Frontal cortex (tissue), 4 donors: ENCODE data around the gene ZNF546. TPM values are rescaled to one million over a fixed set of nuclear protein-coding genes. Genes with fewer than 3 reads are reported as not detected.
"Not testable (repeated sequence)": the region's sequence is repeated elsewhere in the genome, so short reads cannot be mapped to it uniquely, and the experiment has no call there.

Experiments
- DNase-seq, 2 donors: peaks; one replicate each; pipeline ENCODE4 v3.0.0; 2012; ENCODE audit warnings: low spot score in 2 of 2
- FAIRE-seq: peaks from 2 replicates; lab custom pipeline; 2012; peaks lifted over from hg19 to GRCh38; lab: Jason Lieb, UNC
- total RNA-seq: library from RNA; depleted of rRNA; stranded (reverse); fragments of >200 nt; gene quantifications from one replicate; pipeline ENCODE4 v1.2.3, GENCODE V29; 2014
- donor health status: control.
- donor health status: control.
- donor health status: control.

Gene ZNF546
- total RNA-seq, 1 donor from 2014 or later: 15.9 TPM

DNA sequence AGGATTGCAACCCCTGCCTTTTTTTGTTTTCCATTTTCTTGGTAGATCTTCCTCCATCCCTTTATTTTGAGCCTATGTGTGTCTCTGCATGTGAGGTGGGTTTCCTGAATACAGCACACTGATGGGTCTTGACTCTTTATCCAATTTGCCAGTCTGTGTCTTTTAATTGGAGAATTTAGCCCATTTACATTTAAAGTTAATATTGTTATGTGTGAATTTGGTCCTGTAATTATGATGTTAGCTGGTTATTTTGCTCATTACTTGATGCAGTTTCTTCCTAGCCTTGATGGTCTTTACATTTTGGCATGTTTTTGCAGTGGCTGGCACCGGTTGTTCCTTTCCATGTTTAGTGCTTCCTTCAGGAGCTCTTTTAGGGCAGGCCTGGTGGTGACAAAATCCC is 44.9 kb downstream of the ZNF546 start:
- FAIRE-seq: not testable (repeated sequence)

GRCh38 chr19:40053491-40053890 is 56.6 kb downstream of the ZNF546 start:
- no peak for DNase-seq

More for the DNA sequence above, 44.9 kb downstream of the ZNF546 start:
- DNase-seq: not testable (repeated sequence)

DNA sequence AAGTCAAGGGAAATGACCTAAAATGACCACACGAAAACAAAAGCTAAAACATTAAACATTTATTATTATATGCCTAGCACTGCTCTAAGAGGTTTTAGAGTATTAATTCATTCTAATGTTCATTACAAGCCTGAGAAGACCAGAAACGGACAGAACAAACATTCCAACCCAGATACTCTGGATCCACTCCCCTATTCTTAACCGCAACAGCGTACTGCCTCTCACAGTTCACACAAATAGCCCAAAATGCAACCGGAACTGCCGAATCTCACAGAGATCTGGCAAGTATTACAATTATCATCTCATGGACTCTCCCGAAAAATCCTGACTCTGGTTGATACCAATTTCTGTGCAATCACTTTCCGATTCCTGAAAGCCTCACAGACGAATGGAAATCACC is 57.8 kb downstream of the ZNF546 start:
- DNase-seq: no peak

More at GRCh38 chr19:40053491-40053890, 56.6 kb downstream of the ZNF546 start:
- FAIRE-seq: no peak

DNA sequence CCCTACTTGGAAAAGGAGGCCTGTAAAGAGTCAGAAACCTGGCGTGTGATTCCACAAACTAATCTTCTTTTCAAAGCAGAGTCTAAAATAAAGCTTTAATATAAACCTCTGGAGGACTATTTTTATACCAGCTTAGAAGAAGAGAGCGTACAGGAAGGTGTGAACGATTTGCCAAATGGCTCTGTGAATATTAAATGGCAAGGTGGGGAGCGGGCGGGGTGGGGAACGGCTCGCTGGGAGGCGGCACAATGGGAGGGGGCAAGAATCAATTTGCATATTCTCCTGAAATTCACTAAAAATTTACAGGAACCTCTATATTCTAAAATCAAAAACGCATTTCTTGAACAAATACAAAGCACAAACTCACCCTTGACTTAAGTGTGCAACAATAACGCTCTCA is 58.2 kb downstream of the ZNF546 start:
- FAIRE-seq (no peak), DNase-seq (no peak)

More for the DNA sequence above, 57.8 kb downstream of the ZNF546 start:
- no peak for FAIRE-seq

DNA sequence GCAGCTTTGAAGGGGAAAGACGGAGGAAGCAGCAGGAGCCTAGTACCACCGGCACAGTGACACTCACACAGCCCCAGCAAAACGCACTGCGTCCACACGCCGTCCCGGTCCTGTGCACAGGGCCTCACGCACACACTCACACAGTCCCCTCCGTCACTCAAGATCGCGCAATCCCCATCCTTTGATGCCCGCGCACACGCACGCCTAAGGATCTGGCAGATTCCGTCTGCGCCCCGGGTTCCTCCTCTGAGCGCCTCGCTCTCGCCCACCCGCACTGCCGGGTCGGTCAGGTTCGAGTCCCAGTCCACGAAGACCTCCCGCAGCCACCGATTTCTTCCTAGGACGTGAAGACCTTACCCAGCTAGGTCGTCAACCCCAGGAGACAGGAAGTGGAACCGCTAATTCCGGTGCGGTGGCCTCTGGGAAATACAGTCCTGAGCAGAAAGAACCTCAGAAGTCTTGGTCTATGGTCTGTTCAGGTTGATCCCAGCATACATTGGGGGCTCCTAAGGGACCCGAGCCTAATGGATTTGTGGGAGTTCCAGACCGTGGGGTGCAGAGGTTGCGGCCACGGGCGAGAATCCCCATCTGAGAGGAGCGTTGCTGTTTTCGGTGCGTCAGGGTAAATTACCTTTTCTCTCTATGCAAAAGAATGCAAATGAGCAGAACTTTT is 59.1 kb downstream of the ZNF546 start, which contains the start of gene ZNF780B:
ZNF780B (minus strand) TSS at position 400 of the 673 bp plus-strand sequence. CDS start 5,899 bp downstream, outside the sequence.
- DNase-seq (peak; percentile 23 to 50), FAIRE-seq (no peak)

DNA sequence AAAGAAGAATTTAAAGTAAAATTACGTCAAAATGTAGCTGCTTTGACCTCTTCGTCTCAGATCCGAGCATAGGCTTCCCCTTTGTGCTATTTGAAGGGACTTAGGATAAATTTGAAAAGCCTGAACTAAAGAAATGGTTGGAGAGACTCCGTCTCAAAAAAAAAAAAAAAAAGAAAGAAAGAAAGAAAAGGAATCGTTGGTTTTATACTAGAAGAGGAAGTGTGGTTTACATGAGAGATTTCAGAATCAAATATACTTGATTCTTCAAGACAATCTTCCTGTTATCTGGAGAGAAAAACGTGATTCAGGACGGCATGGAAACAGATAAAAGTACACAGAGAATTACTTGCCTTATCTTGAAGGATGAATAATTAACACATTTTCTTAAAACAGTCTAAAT is 59.6 kb downstream of the ZNF546 start:
- FAIRE-seq (no peak), DNase-seq (no peak)

DNA sequence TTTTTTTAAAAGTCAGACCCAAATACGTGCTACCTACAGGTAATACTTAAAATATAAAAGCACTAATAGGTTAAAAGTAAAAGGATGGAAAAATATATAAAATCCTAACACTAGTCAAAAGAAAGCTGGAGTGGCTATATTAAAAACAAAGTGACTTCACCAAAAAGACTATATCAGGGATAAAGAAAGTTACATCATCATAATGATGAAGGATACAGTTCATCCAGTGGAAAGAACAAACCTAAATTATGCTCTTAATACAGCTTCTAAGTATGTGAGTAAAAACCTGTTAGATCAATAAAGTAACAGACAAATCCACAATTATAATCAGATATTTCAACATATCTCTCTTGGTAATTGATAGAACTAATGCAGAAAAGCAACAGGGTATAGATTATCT is 60.3 kb downstream of the ZNF546 start:
- FAIRE-seq: no peak
- DNase-seq: no peak

DNA sequence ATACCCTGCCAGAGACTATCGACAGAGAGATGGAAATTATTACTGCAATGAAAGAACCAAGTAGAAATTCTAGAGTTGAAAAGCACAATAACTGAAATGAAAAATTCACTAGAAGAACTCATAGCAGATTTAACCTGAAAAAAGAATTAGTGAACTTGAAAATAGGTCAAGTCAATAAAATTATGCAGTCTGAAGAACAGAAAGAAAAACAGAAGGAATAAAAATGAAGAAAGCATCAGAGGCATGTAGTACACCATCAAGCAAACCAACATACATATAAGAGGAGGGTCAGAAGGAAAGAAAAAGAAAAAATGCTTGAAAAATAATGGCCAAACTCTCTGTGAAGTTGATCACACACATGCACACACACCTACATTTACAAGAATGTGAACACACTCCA is 62.8 kb downstream of the ZNF546 start:
- no peak for DNase-seq
- no peak for FAIRE-seq

- no peak for FAIRE-seq
- DNase-seq: no peak
Observed at GRCh38 chr19:40070058-40070457, 73.2 kb downstream of the ZNF546 start.

Other genes with a start within 250 kb of the ZNF546 start
- not detected for gene LEUTX, start 218.2 kb upstream of the ZNF546 start, total RNA-seq
- gene DYRK1B, start 162.9 kb upstream of the ZNF546 start, total RNA-seq: 15.5 TPM
- 295 TPM for gene FBL, start 150.7 kb upstream of the ZNF546 start, total RNA-seq
- 0.82 TPM for gene FCGBP, start 62.4 kb upstream of the ZNF546 start, total RNA-seq
- 99.9 TPM for gene PSMC4, start 25.9 kb upstream of the ZNF546 start, total RNA-seq
- gene ZNF780B, start 59.2 kb downstream of the ZNF546 start, total RNA-seq: 35.5 TPM
- 29.8 TPM for gene ZNF780A, start 93.9 kb downstream of the ZNF546 start, total RNA-seq
- gene MAP3K10, start 194.4 kb downstream of the ZNF546 start, total RNA-seq: 31.4 TPM
- 37.5 TPM for gene TTC9B, start 221.3 kb downstream of the ZNF546 start, total RNA-seq
- gene CCNP, start 229.6 kb downstream of the ZNF546 start, total RNA-seq: 0.41 TPM